CD1c-positive myeloid dendritic cell (primary cell): ENCODE measurements around the gene TCEAL5.
"Not testable (repeated sequence)": the region's sequence is repeated elsewhere in the genome, so short reads cannot be mapped to it uniquely, and the experiment has no call there.

Experiments used
- DNase-seq: peaks from one replicate; pipeline ENCODE4 v3.0.0-alpha.2; 2016; ENCODE audit errors: extremely low spot score

TCEAL5 gene

GRCh38 chrX:103234869-103235268 lies 41.7 kb downstream of the TCEAL5 start:
- no peak for DNase-seq

DNA sequence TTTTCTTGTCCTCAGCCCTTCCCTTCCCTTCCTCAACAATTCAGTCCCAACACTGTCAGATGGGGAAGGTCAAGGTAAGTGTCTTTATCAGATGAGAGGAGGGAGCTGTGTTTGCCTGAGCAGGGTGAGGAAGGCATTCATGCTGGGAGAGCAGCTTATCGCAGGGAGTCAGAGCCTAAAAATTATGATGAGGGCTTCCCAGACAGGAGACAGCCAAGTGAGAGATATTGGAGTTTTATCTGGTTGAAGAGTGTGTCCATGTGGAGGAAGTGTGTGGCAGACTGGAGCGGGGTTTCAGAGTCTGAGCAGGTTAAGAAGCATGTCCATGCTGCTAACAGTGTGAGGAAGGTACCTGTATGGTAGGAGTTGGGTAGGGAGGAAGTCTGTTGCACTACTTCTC lies 43.3 kb downstream of the TCEAL5 start:
- DNase-seq = no peak

DNA sequence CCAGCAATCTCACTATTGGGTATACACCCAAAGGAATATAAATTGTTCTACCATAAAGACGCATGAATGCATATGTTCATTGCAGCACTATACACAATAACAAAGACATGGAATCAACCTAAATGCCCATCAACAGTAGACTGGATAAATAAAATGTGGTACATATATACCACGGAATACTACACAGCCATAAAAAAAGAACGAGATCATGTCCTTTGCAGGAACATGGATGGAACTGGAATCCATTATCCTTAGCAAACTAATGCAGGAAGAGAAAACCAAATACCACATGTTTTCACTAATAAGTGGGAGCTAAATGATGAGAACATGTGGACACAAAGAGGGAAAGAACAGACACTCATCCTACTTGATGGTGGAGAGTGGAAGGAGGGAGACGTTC lies 50.6 kb downstream of the TCEAL5 start:
- DNase-seq = not testable (repeated sequence)
